ENCODE results near the gene ARID3C.

DNA sequence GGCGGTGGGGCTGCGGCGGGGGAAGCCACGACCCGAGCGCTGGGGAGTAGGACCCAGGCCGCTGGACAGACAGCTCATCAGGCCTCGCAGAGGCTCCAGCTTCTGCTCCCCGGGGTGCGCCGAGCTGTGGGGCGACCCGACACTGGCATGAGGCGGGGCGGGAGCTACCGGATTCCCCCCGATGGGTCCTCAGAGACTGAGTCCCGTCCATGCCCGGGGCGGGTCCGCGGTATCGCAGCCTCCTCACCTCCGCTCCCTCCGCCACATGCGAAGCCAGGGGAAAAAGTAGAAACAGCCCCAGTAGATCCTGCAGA is 36.2 kb upstream of the ARID3C start:
- TF ChIP-seq RAD21 (IDR thresholded peaks at IDR 0.05; ENCODE audit: low read length) (no peak), RXRA (IDR thresholded peaks at IDR 0.05; ENCODE audit: borderline replicate concordance, low read depth) (no peak), RCOR1 (IDR thresholded peaks at IDR 0.05; ENCODE audit: low read length) (no peak), TAF1 (IDR thresholded peaks at IDR 0.05; ENCODE audit: borderline replicate concordance, low read depth, low read length) (no peak), JUND (IDR thresholded peaks at IDR 0.05) (no peak), POLR2AphosphoS5 (IDR thresholded peaks at IDR 0.05; ENCODE audit: low read depth, low read length) (no peak)
- TF ChIP-seq, protein P1, sequence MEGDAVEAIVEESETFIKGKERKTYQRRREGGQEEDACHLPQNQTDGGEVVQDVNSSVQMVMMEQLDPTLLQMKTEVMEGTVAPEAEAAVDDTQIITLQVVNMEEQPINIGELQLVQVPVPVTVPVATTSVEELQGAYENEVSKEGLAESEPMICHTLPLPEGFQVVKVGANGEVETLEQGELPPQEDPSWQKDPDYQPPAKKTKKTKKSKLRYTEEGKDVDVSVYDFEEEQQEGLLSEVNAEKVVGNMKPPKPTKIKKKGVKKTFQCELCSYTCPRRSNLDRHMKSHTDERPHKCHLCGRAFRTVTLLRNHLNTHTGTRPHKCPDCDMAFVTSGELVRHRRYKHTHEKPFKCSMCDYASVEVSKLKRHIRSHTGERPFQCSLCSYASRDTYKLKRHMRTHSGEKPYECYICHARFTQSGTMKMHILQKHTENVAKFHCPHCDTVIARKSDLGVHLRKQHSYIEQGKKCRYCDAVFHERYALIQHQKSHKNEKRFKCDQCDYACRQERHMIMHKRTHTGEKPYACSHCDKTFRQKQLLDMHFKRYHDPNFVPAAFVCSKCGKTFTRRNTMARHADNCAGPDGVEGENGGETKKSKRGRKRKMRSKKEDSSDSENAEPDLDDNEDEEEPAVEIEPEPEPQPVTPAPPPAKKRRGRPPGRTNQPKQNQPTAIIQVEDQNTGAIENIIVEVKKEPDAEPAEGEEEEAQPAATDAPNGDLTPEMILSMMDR (IDR thresholded peaks at IDR 0.05), result no peak
- TF ChIP-seq, protein P2, sequence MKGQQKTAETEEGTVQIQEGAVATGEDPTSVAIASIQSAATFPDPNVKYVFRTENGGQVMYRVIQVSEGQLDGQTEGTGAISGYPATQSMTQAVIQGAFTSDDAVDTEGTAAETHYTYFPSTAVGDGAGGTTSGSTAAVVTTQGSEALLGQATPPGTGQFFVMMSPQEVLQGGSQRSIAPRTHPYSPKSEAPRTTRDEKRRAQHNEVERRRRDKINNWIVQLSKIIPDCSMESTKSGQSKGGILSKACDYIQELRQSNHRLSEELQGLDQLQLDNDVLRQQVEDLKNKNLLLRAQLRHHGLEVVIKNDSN (IDR thresholded peaks at IDR 0.05; ENCODE audit: borderline replicate concordance, low read depth), result no peak
- TF ChIP-seq, protein P3, sequence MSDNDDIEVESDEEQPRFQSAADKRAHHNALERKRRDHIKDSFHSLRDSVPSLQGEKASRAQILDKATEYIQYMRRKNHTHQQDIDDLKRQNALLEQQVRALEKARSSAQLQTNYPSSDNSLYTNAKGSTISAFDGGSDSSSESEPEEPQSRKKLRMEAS (IDR thresholded peaks at IDR 0.05; ENCODE audit: low read depth), result 0 out of 2 replicates have a peak, but pooled peaks have one; percentile 15
